HepG2 (cell line): ENCODE results near the gene FNDC3B. TPM values are rescaled to one million over a fixed set of nuclear protein-coding genes. Genes with fewer than 3 reads are reported as not detected.

ENCODE experiments used
- ATAC-seq: fragments of 200-7000 bp; cut with Tn5 transposase; 3 replicates; pipeline ENCODE4 v1.9.1; 2020; ENCODE audit warnings: mild to moderate bottlenecking, moderate library complexity
- BruUV-seq: library from RNA; stranded (reverse); fragments of 400-500 nt; replicated peaks from 2 replicates; lab custom pipeline; 2021; lab: Mats Ljungman, UMichigan
- CTCF ChIA-PET: fragments of 300-600 bp; formaldehyde crosslinking; extraction: SDS; loops from one replicate; lab custom pipeline; 2021; ENCODE audit warnings: low total read pairs, inconsistent platforms, low intra/inter-chr PET ratio; lab: Yijun Ruan, JAX
- POLR2A ChIA-PET: fragments of 350-600 bp; sonication (Branson Sonifier 250); formaldehyde crosslinking; loops from one replicate; lab custom pipeline; 2020; ENCODE audit warnings: antibody characterized with exemption, inconsistent platforms; lab: Yijun Ruan, JAX
- DNase-seq: peaks from one replicate; pipeline ENCODE4 v3.0.0-alpha.2; 2015; ENCODE audit warnings: low spot score
- FAIRE-seq: peaks from 3 replicates; lab custom pipeline; 2011; peaks lifted over from hg19 to GRCh38; lab: Jason Lieb, UNC
- H2AFZ ChIP-seq: one replicate; pipeline ENCODE4 v1.6.1; 2011; ENCODE audit warnings: low read length, inconsistent platforms
- H3K27ac ChIP-seq: fragments of 300-600 bp; 3 replicates; pipeline ENCODE4 v1.8.0; 2011; ENCODE audit warnings: mixed run types, mild to moderate bottlenecking, mixed read lengths, low read length, inconsistent platforms; ENCODE audit not compliant: insufficient read depth; ENCODE audit errors: extremely low read length
- H3K27me3 ChIP-seq, 2 experiments: fragments of 200-600 bp in 1 of 2; 2 replicates in 1 of 2; 3 replicates in 1 of 2; pipeline versions ENCODE4 v1.6.0 to v1.8.0; 2011; ENCODE audit warnings: low read length in 2 of 2, mild to moderate bottlenecking in 2 of 2, moderate library complexity in 2 of 2, inconsistent platforms in 1 of 2; ENCODE audit not compliant: insufficient read depth in 2 of 2, control insufficient read depth in 1 of 2
- H3K36me3 ChIP-seq, 2 experiments: fragments of 200-600 bp in 1 of 2; replicated peaks in 1 of 2; 2 replicates in 1 of 2; 3 replicates in 1 of 2; pipeline versions ENCODE4 v1.5.1 to v1.8.0; 2011; ENCODE audit warnings: low read length in 2 of 2, inconsistent platforms in 1 of 2; ENCODE audit not compliant: insufficient read depth in 2 of 2, control insufficient read depth in 1 of 2
- H3K4me1 ChIP-seq: 2 replicates; pipeline ENCODE4 v1.5.1; 2012; ENCODE audit warnings: low read length, inconsistent platforms; ENCODE audit not compliant: insufficient read depth
- H3K4me2 ChIP-seq: 2 replicates; pipeline ENCODE4 v1.6.0; 2011; ENCODE audit warnings: low read depth, low read length, inconsistent platforms
- H3K4me3 ChIP-seq, 3 experiments: fragments of 200-600 bp in 1 of 3; sonication (generic), shearing (Covaris generic) in 1 of 3; replicated peaks in 1 of 3; 2 replicates each; pipeline ENCODE4 v1.5.1; 2011 to 2016; ENCODE audit warnings: low read length in 3 of 3, inconsistent platforms in 2 of 3, low read depth in 2 of 3, mild to moderate bottlenecking in 2 of 3, control low read depth in 1 of 3, mixed read lengths in 1 of 3; ENCODE audit not compliant: insufficient read depth in 1 of 3
- H3K79me2 ChIP-seq: one replicate; pipeline ENCODE4 v1.6.1; 2011; ENCODE audit warnings: low read length, inconsistent platforms; ENCODE audit not compliant: insufficient read depth
- H3K9ac ChIP-seq: 2 replicates; pipeline ENCODE4 v1.6.0; 2011; ENCODE audit warnings: mild to moderate bottlenecking, low read depth, low read length, inconsistent platforms; ENCODE audit not compliant: insufficient read depth
- H3K9me3 ChIP-seq: 2 replicates; pipeline ENCODE4 v1.5.1; 2012; ENCODE audit warnings: mild to moderate bottlenecking, low read length
- H4K20me1 ChIP-seq: 2 replicates; pipeline ENCODE4 v1.6.0; 2011; ENCODE audit warnings: inconsistent platforms, mild to moderate bottlenecking, low read length, moderate library complexity; ENCODE audit not compliant: insufficient read depth
- BCL3 ChIP-seq: sonication (generic); formaldehyde crosslinking; IDR thresholded peaks from 2 replicates; pipeline ENCODE4 v1.5.1; 2020; ENCODE audit warnings: mild to moderate bottlenecking, missing genetic modification reagents, moderate library complexity
- CEBPB ChIP-seq: IDR thresholded peaks from 2 replicates; pipeline ENCODE4 v1.6.1; 2011; ENCODE audit warnings: low read depth, low read length, improper control_type of control experiment, borderline replicate concordance
- CEBPG ChIP-seq: IDR thresholded peaks from 2 replicates; pipeline ENCODE4 v1.6.1; 2016
- E2F2 ChIP-seq: sonication (generic); formaldehyde crosslinking; IDR thresholded peaks from 2 replicates; pipeline ENCODE4 v1.4.0; 2020; ENCODE audit warnings: missing genetic modification reagents, borderline replicate concordance
- XRCC5 ChIP-seq: fragments of 200-400 bp; formaldehyde crosslinking; optimal IDR thresholded peaks from 2 replicates; pipeline ENCODE3; 2017; ENCODE audit warnings: mild to moderate bottlenecking, low read length
- WGBS: methylation state at CpG from one replicate; pipeline ENCODE4 v1.1.6; 2017; ENCODE audit warnings: low lambda C conversion rate; 5-methylcytosine and 5-hydroxymethylcytosine counted together
- in situ Hi-C: cut with HindIII; loops from 2 replicates; pipeline ENCODE4 v1.10.0; 2017; ENCODE audit warnings: low pct_unique_long_range_greater_than_20kb; ENCODE audit not compliant: extremely low pct_ligation_motif_present
- intact Hi-C: fragments of 100-400 bp; cut with micrococcal nuclease; formaldehyde crosslinking; loops from one replicate; pipeline ENCODE4 v1.10.0; 2022; ENCODE audit not compliant: unreplicated experiment
- polyA plus RNA-seq, 8 experiments: library from polyadenylated mRNA; depleted of rRNA in 3 of 8; stranded (reverse) in 7 of 8; unstranded in 1 of 8; fragments of >200 nt; fragmentation: Illumina TruSeq in 4 of 8; extraction: Trizol in 4 of 8; gene quantifications; 2 replicates each; pipeline versions ENCODE4 v1.2.1 to v1.2.3, GENCODE V29; 2011 to 2016; ENCODE audit warnings: low read depth in 4 of 8, missing spikeins in 1 of 8, mixed read lengths in 1 of 8; ENCODE audit not compliant: insufficient read depth in 1 of 8
- total RNA-seq, 5 experiments: library from RNA; depleted of rRNA; stranded (reverse); fragments of >200 nt; fragmentation: Illumina TruSeq; extraction: Trizol; gene quantifications; 2 replicates each; pipeline ENCODE4 v1.2.3, GENCODE V29; 2016; ENCODE audit warnings: low read depth in 1 of 5

FNDC3B gene
- total and polyA plus RNA-seq, 2 of the 13 experiments (the other 11 are each of a cell fraction or from before 2014, with no cell fraction given), result 74.8 to 103 TPM

- POLR2A ChIA-PET, result no interaction called here
Measured at GRCh38 chr3:172397716-172398405, 358.5 kb downstream of the FNDC3B start.

More at GRCh38 chr3:172397716-172398405, 358.5 kb downstream of the FNDC3B start:
- Histone ChIP-seq H3K4me2 (no peak overlapping the region), H3K36me3 (peaks cover 23 to 48% of the 10 kb centered on the region in 2 experiments), H2AFZ (no peak overlapping the region), H3K9me3 (no peaks in the 10 kb centered on the region), H3K4me3 (no peak overlapping the region), H3K9ac (no peak overlapping the region), H3K4me1 (no peaks in the 10 kb centered on the region), H3K27ac (no peak overlapping the region), H4K20me1 (peaks cover 59% of the 10 kb centered on the region), H3K27me3 (no peaks in the 10 kb centered on the region), H3K79me2 (no peaks in the 10 kb centered on the region)
- CTCF ChIA-PET, result no interaction called here
- no peak for DNase-seq
- BruUV-seq, result no TSS peak
- TF ChIP-seq CEBPB (peak; percentile 65; the same call in 1 of the 2 replicates), XRCC5 (no peak), CEBPG (CRISPR knock-in tag) (0 out of 2 replicates have a peak, but pooled peaks have one; percentile 4), E2F2 (CRISPR knock-in tag) (no peak), BCL3 (CRISPR knock-in tag) (no peak)
- intact Hi-C loops, result no loop called here
- 80% methylated on average over 1 of the region's 1 CpG for WGBS
- in situ Hi-C loops, result no loop called here
- FAIRE-seq, result no peak
- ATAC-seq, result no peak
